GM19372 (cell line): Measurements from ENCODE around the gene TBX21.

Experiments
- ATAC-seq: cut with Tn5 transposase; IDR thresholded peaks from one replicate; pipeline ENCODE4 v1.9.1; 2021; ENCODE audit warnings: mild to moderate bottlenecking, low read depth, moderate library complexity; ENCODE audit not compliant: unreplicated experiment

The TBX21 gene

GRCh38 chr17:47697906-47698711 is 34.9 kb upstream of the TBX21 start:
- ATAC-seq: no peak

GRCh38 chr17:47698749-47699535 is 34.1 kb upstream of the TBX21 start:
- no peak for ATAC-seq

- ATAC-seq: no peak
These were observed 33.5 kb upstream of the TBX21 start for GRCh38 chr17:47699536-47699840.

- no peak for ATAC-seq
These were observed 32.3 kb upstream of the TBX21 start for GRCh38 chr17:47700471-47701449.

GRCh38 chr17:47701608-47702007 is 31.4 kb upstream of the TBX21 start:
- no peak for ATAC-seq

GRCh38 chr17:47702391-47702995 is 30.5 kb upstream of the TBX21 start:
- ATAC-seq: no peak

GRCh38 chr17:47703191-47703591 is 29.8 kb upstream of the TBX21 start:
- no peak for ATAC-seq

- no peak for ATAC-seq
These were observed 29.4 kb upstream of the TBX21 start for GRCh38 chr17:47703671-47704070.

GRCh38 chr17:47704116-47704515 is 28.9 kb upstream of the TBX21 start:
- ATAC-seq: no peak

- ATAC-seq: no peak
These were observed 28.3 kb upstream of the TBX21 start for GRCh38 chr17:47704736-47705135.

GRCh38 chr17:47705536-47706530 is 27.2 kb upstream of the TBX21 start:
- ATAC-seq: no peak

GRCh38 chr17:47707056-47707804 is 25.8 kb upstream of the TBX21 start:
- no peak for ATAC-seq

- ATAC-seq: no peak
These were observed 25.2 kb upstream of the TBX21 start for GRCh38 chr17:47707884-47708283.

- no peak for ATAC-seq
These were observed 24.6 kb upstream of the TBX21 start for GRCh38 chr17:47708312-47708863.

- ATAC-seq: no peak
These were observed 24.0 kb upstream of the TBX21 start for GRCh38 chr17:47708864-47709541.

- ATAC-seq: no peak
These were observed 23.4 kb upstream of the TBX21 start for GRCh38 chr17:47709594-47709993.

GRCh38 chr17:47711366-47712099 is 21.5 kb upstream of the TBX21 start:
- no peak for ATAC-seq
